ENCODE data around the gene EPAS1.

DNA sequence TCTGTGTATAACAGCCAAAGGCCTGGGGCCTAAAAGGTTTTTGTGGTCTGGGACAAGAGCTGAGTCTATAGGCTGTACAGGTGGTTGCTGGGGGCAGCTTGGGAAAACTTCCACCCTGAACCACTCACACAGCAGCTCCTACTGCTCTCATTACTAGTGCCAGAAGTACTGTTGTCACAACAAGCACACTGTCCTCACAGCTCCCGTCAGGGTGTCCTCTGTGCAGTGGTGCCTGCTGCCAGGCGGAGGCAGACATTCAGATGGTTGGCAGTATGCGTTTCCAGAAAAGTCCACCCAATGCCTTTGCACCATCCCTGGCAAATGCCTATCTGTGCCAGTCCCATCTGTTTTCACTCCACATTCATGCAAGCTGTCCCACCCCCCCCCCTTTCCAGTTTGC lies 58.5 kb downstream of the EPAS1 start:
- TF ChIP-seq TARDBP (IDR thresholded peaks at IDR 0.05) (no peak), ELF4 (IDR thresholded peaks at IDR 0.05) (no peak), BHLHE40 (IDR thresholded peaks at IDR 0.05; ENCODE audit: borderline replicate concordance) (no peak), NFRKB (IDR thresholded peaks at IDR 0.05) (no peak), FOXK2 (IDR thresholded peaks at IDR 0.05) (no peak), FOXM1 (IDR thresholded peaks at IDR 0.05; ENCODE audit: borderline replicate concordance) (no peak), ZNF384 (IDR thresholded peaks at IDR 0.05) (no peak), SUZ12 (IDR thresholded peaks at IDR 0.05) (no peak)
- TF ChIP-seq, protein P1, sequence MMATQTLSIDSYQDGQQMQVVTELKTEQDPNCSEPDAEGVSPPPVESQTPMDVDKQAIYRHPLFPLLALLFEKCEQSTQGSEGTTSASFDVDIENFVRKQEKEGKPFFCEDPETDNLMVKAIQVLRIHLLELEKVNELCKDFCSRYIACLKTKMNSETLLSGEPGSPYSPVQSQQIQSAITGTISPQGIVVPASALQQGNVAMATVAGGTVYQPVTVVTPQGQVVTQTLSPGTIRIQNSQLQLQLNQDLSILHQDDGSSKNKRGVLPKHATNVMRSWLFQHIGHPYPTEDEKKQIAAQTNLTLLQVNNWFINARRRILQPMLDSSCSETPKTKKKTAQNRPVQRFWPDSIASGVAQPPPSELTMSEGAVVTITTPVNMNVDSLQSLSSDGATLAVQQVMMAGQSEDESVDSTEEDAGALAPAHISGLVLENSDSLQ (IDR thresholded peaks at IDR 0.05): no peak

Data from HEK293T (cell line).